ENCODE results near the gene ADAMTSL1.

ADAMTSL1 gene

GRCh38 chr9:18699764-18700163 lies 225.8 kb downstream of the ADAMTSL1 start:
- no peak for DNase-seq (ENCODE audit: low spot score)

GRCh38 chr9:18700714-18701113 lies 226.8 kb downstream of the ADAMTSL1 start:
- DNase-seq (ENCODE audit: low spot score), result no peak

DNA sequence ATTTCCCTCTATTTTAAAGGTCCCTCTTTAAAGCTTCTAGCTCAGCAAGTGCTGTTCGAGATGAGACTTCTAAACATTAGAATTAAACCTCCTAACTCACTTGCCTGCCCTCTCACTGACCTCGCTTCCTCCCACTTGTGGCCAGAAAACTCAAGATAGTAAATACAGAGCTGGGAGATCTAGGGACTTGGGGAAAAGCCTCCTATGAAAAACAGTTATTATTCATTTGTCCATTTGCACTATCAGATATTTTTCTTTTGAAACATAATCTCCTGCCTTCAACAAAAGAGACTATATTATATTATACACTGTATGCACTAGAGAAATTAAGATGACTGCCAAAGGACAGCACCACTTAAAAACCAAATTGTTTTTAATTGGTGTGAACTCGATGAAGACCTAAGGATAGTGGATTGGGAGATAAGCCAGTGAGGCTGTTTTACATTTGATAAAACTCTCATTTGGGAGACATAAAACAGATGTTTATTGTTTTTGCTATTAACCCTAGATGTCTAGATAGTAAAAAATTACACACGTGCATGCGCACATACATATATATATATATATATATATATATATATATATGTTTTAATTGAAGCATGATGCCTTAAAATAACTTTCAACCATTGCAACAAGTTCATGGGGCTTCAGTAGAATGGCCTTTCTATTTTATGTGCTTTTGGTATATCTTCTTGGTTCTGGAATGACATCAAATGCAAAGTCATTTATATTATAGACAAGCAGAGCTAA lies 229.4 kb downstream of the ADAMTSL1 start:
- no peak for DNase-seq (ENCODE audit: low spot score)

DNA sequence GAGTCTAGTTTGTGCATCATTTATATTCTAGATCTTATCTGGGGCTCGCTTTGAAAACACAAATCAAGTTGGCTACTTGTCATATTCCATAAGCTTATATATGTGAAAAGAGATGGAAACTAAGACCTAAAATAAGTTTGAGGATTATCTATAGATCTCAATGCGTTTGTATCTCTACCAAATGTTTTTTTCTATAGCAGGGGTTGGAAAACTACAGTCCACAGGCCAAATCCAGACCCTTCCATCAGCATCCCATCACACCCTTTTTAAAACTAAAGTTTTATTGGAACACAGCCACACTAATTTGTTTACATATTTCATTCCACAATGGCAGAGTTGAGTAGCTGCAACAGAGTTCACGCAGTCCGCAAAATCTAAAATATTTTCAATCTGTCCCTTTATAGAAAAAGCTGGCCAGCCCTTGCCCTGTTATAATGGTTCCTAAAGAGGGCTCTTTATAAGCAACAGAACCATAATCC lies 230.0 kb downstream of the ADAMTSL1 start:
- DNase-seq (ENCODE audit: low spot score), result no peak

DNA sequence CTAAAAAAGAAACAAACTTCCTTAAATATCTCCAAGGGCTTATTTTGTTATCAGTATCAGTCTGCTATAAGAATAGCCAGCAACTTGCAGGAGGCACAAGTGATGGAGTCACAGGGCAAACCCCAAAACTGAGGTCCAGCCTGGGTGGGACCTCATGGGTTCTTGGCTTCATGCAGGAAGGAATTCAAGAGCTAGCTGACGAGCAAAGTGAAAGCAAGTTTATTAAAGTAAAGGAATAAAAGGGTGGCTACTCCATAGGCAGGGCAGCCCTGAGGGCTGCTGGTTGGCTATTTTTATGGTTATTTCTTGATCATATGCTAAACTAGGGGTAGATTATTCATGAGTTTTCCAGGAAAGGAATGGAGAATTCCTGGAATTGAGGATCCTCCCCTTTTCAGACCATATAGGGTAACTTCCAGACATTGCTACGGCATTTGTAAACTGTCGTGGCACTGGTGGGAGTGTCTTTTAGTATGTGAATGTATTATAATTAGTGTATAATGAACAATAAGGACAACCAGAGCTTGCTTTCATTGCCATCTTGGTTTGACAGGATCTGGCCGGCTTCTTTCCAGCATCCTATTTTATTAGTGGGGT lies 231.9 kb downstream of the ADAMTSL1 start:
- DNase-seq (ENCODE audit: low spot score), result no peak

- DNase-seq (ENCODE audit: low spot score), result no peak
Measured at GRCh38 chr9:18706648-18707047, 232.7 kb downstream of the ADAMTSL1 start.

DNA sequence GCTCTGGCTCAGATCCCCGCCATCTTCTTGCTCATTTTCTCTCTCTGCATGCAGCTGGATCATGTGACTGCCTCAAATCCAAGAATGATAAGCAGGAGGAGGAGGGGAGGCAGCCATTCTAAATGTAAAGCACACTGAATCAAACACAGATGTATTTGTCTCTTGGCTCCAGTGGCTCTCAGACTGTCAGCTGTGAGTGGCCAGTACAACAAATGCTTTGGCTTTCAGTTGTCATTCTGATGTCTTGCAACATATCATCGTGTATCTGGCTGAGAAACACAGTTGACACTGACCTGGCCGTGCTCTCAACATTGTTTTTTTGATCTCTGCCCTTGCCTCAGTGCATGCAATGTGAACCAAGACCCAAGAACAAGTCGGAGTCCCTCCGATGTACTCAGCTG lies 233.1 kb downstream of the ADAMTSL1 start:
- DNase-seq (ENCODE audit: low spot score), result no peak

DNA sequence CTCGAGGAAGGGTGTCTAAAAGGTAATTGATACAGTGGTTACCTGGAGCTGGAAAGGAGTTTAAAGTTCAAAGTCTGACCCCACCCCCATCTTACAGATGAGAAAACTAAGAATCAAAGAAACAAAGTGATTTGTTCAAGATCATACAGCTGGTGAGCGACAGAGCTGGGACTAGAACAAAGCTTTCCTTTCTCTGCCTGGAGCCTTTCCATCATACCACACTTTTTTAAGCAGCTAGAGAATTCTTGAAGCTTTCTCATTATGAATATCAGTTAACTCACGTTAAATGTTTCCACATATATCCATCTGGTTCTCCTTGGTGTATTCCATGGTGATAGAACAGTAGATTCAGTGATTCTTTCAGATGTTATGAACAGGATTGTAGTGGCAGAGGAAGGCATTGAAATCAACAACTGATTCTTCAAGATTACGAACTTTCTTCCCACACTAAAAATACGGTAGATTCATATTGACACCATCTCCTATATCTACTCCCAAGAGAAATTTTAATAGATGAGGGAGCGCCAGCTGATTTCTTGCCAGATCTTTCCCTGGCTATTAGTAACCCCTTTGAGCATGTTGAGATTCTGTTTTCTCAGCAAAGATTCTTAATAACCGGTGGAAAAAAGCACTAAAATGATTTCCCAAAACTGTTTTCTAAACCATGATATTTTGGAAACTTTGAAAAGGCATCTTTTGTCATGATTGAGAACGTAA lies 233.7 kb downstream of the ADAMTSL1 start:
- DNase-seq (ENCODE audit: low spot score), result no peak

GRCh38 chr9:18708429-18708828 lies 234.5 kb downstream of the ADAMTSL1 start:
- no peak for DNase-seq (ENCODE audit: low spot score)

- no peak for DNase-seq (ENCODE audit: low spot score)
Measured at GRCh38 chr9:18710065-18710464, 236.1 kb downstream of the ADAMTSL1 start.

DNA sequence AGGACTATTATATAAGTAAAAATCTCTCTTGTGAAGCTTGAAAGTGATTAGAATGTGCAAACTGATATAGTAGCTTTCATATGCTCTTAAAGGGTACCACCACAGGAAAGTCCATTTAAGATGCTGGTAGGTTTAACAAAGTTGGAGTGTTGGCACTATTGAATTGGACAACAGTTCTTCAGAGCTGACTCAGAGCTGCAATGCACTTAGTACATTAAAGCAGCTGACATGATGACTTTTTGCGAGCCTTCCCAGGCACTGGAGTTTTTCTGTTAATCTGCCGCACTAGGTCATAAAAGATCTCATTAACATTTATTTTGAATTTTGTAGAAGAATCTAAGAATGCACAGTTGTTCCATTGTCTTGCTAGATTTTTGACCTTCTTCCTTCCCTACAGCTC lies 243.8 kb downstream of the ADAMTSL1 start:
- no peak for DNase-seq (ENCODE audit: low spot score)

DNA sequence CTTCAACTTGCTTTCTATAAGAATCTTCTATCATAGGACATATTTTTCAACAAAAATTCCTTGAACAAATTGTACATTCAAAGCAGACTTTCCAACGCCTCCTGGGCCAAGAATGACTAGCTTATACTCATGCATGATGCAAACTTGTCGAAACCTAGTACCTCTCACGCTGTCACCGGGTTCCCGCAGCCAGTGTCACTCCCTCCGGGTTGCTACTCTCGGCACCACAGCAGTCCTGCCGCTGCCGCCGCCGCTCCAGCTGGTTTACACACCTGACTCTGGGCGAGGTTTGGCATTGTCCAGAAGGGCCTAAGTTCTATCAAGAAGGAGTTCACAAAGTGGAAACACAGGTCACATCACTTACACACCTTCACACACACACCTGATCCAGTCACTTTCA lies 244.4 kb downstream of the ADAMTSL1 start:
- DNase-seq (ENCODE audit: low spot score), result no peak

GRCh38 chr9:18718932-18719331 lies 245.0 kb downstream of the ADAMTSL1 start:
- no peak for DNase-seq (ENCODE audit: low spot score)

DNA sequence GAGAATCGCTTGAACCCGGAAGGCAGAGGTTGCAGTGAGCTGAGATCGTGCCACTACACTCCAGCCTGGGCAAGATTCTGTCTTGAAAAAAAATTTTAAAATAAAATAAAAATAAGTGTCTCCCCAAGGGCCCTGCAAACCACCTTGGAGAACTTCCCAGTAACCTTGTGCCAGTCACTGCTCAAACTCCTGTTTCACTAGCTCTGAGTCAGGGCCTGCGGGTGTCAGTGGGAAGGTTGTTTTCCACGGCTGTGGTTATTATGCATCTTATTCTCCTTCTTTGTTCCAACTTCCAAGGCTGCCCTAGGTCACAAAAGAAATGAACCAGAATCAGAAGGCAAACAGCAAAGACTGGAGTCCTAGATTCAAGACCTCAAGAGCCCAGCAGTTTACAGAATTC lies 246.7 kb downstream of the ADAMTSL1 start:
- no peak for DNase-seq (ENCODE audit: low spot score)

DNA sequence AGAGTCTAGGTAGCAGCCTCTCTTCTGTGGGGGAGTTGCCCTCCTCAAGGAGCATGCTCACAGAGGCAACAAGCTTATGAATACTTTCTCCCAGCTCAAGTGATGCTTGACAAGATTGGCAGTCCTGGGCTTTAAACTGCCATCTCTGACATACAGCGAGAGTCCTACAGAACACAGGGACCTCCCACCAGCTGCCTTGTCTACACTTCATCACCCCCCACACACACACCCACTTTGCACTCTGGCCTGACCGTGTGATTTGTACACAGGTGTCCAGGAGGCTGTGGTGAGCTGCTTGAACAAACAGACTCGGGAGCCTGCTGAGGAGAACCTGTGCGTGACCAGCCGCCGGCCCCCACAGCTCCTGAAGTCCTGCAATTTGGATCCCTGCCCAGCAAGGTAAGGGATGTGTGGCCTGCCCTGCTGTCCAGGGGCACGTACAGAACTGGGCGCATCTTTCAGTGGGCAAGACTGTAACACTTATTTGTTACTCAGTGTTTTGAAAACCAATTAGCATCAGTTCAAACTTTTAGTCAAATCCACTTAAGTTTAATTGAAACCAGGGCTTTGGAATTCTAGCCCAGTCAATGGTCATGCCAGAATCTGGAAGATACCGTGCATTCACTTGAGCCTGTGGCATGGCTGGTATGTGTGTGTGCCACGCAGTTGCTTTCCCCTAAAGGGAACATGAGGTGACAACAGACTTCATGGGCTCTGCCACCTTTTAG lies 247.5 kb downstream of the ADAMTSL1 start:
- DNase-seq (ENCODE audit: low spot score), result no peak

- DNase-seq (ENCODE audit: low spot score), result no peak
Measured at GRCh38 chr9:18721995-18722310, 248.0 kb downstream of the ADAMTSL1 start.

GRCh38 chr9:18722882-18723281 lies 248.9 kb downstream of the ADAMTSL1 start:
- DNase-seq (ENCODE audit: low spot score), result no peak

- DNase-seq (ENCODE audit: low spot score), result no peak
Measured at GRCh38 chr9:18723366-18723765, 249.4 kb downstream of the ADAMTSL1 start.

DNA sequence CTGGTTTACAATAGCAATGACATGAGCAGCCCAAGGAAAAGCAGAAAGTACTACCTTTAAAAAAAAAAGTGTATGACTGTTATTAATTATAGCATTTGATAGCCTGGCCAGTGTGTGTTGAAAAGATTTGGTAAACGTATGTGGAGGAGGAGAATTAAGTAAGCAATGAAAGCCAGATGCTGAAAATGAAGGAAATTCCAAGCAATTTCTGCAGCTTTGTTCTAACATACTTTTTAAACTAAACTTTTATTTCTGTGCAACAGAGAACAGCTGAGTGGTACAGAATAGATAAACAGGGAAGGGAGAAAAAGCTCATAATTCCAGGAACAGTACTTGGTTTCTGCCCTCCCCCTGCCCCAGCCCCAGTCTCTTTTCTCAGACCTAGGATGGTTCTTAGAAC lies 252.6 kb downstream of the ADAMTSL1 start:
- no peak for DNase-seq (ENCODE audit: low spot score)

GRCh38 chr9:18727904-18728303 lies 254.0 kb downstream of the ADAMTSL1 start:
- no peak for DNase-seq (ENCODE audit: low spot score)

- DNase-seq (ENCODE audit: low spot score), result no peak
Measured at GRCh38 chr9:18728642-18729041, 254.7 kb downstream of the ADAMTSL1 start.

DNA sequence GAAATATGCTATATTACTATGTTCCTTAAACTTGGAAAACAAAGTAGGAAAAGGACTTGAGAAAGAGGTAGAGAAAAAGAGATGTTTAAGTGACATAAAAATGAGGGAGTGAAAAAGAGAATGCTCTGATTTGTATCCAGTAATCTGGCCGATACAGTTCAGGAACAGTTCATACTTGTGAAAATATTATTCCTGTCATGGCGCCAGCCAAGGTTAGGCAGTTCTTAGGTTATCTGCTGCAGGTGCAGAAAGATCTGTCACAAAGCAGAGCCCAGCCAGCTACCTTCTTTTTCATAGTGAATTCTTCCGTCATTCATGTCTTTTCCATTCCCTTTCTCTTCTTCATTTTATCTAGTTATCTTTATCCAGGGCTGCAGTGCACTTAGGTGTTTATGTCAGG lies 256.3 kb downstream of the ADAMTSL1 start:
- DNase-seq (ENCODE audit: low spot score), result no peak

- DNase-seq (ENCODE audit: low spot score), result no peak
Measured at GRCh38 chr9:18739127-18739526, 265.2 kb downstream of the ADAMTSL1 start.

All from LoVo (cell line).